ENCODE measurements around the gene PLB1.

The PLB1 gene

GRCh38 chr2:28652217-28652616 is 156.4 kb downstream of the PLB1 start:
- no peak for DNase-seq (ENCODE audit: low spot score)
- no peak for TF ChIP-seq CTCF (conservative IDR thresholded peaks at IDR 0.05; ENCODE audit: low read depth)
- no peak overlapping the region for H3K27ac ChIP-seq
- ChIA-PET CTCF (no interaction called here), POLR2A (ENCODE audit: low non-redundant PET) (no interaction called here)

GRCh38 chr2:28653892-28654662 is 158.2 kb downstream of the PLB1 start:
- ChIA-PET POLR2A (ENCODE audit: low non-redundant PET) (no interaction called here), CTCF (interaction anchor here (0.6 kb wide), 1 partner anchor 131 kb away, joined by 3 read pairs; no protein-coding TSS in a partner anchor)
- TF ChIP-seq CTCF (conservative IDR thresholded peaks at IDR 0.05; ENCODE audit: low read depth), result no peak
- DNase-seq (ENCODE audit: low spot score), result no peak
- H3K27ac ChIP-seq, result no peak overlapping the region

- CTCF ChIA-PET, result no interaction called here
- POLR2A ChIA-PET (ENCODE audit: low non-redundant PET), result no interaction called here
- DNase-seq (ENCODE audit: low spot score), result no peak
- no peak for TF ChIP-seq CTCF (conservative IDR thresholded peaks at IDR 0.05; ENCODE audit: low read depth)
- peak overlapping the region; percentile 42; the same call in 1 of the 2 replicates for H3K27ac ChIP-seq
Observed at GRCh38 chr2:28654663-28655320, 158.9 kb downstream of the PLB1 start.

GRCh38 chr2:28656937-28657615 is 161.2 kb downstream of the PLB1 start:
- POLR2A ChIA-PET (ENCODE audit: low non-redundant PET), result no interaction called here
- DNase-seq (ENCODE audit: low spot score), result no peak
- no peak for TF ChIP-seq CTCF (conservative IDR thresholded peaks at IDR 0.05; ENCODE audit: low read depth)
- CTCF ChIA-PET, result no interaction called here
- H3K27ac ChIP-seq, result no peak overlapping the region

GRCh38 chr2:28658369-28658768 is 162.5 kb downstream of the PLB1 start:
- peak overlapping the region; percentile 34; the same call in 1 of the 2 replicates for H3K27ac ChIP-seq
- no peak for DNase-seq (ENCODE audit: low spot score)
- TF ChIP-seq CTCF (conservative IDR thresholded peaks at IDR 0.05; ENCODE audit: low read depth), result no peak
- POLR2A ChIA-PET (ENCODE audit: low non-redundant PET), result no interaction called here
- CTCF ChIA-PET, result interaction anchor here (0.6 kb wide), 1 partner anchor 12 kb away, joined by 3 read pairs; no protein-coding TSS in a partner anchor

- no peak overlapping the region for H3K27ac ChIP-seq
- POLR2A ChIA-PET (ENCODE audit: low non-redundant PET), result no interaction called here
- no peak for DNase-seq (ENCODE audit: low spot score)
- CTCF ChIA-PET, result no interaction called here
- no peak for TF ChIP-seq CTCF (conservative IDR thresholded peaks at IDR 0.05; ENCODE audit: low read depth)
Observed at GRCh38 chr2:28659127-28659526, 163.3 kb downstream of the PLB1 start.

Measured in RWPE1 (cell line).